ENCODE measurements around the gene STYK1.
A peak's percentile ranks its signal among the peaks of the same experiment; 100 is the strongest.

STYK1 gene, protein sequence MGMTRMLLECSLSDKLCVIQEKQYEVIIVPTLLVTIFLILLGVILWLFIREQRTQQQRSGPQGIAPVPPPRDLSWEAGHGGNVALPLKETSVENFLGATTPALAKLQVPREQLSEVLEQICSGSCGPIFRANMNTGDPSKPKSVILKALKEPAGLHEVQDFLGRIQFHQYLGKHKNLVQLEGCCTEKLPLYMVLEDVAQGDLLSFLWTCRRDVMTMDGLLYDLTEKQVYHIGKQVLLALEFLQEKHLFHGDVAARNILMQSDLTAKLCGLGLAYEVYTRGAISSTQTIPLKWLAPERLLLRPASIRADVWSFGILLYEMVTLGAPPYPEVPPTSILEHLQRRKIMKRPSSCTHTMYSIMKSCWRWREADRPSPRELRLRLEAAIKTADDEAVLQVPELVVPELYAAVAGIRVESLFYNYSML

DNA sequence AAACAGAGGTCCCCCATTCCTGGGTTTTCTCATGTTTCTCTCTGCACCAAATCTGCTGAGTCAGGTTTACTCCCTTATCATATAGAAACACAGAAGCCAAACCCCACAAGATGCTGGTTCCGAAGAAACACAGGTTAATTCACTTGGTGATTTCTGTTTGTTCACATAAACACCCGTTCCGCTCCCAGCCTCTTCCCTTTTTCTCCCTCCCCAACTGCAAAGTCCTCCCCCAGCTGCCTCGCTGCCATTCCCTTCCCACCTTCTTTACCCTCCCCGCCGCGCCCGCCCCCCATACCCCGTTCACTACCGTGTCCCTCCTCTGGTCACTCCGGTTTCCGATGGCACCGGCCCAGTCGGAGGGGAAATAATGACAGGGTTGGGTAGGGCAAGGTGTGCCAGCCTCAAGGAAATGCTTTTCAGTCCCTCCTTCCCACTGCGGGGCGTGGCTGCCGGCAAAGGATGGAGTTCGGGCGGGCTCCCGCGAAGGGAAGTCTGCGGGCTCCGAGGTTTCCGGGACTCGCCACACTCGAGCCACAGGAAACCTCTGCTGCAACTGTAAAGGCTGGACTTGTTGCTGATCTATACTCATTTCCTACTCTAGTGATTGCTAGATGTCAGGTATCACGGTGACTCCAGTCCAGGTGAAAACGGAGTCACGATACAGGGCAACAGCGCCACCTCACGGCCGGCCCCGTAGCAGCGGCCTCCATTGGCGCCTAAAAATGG, at the start of gene STYK1:
TSS of gene STYK1 (minus strand) at position 394 of the 726 bp plus-strand sequence. CDS start 39,434 bp downstream, outside the sequence.
- TF ChIP-seq, protein P1, sequence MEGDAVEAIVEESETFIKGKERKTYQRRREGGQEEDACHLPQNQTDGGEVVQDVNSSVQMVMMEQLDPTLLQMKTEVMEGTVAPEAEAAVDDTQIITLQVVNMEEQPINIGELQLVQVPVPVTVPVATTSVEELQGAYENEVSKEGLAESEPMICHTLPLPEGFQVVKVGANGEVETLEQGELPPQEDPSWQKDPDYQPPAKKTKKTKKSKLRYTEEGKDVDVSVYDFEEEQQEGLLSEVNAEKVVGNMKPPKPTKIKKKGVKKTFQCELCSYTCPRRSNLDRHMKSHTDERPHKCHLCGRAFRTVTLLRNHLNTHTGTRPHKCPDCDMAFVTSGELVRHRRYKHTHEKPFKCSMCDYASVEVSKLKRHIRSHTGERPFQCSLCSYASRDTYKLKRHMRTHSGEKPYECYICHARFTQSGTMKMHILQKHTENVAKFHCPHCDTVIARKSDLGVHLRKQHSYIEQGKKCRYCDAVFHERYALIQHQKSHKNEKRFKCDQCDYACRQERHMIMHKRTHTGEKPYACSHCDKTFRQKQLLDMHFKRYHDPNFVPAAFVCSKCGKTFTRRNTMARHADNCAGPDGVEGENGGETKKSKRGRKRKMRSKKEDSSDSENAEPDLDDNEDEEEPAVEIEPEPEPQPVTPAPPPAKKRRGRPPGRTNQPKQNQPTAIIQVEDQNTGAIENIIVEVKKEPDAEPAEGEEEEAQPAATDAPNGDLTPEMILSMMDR (IDR thresholded peaks at IDR 0.05; ENCODE audit: low read depth, low read length), result peak; percentile 97
- peak; percentile 1 for DNase-seq (ENCODE audit: extremely low read depth, low read depth)

DNA sequence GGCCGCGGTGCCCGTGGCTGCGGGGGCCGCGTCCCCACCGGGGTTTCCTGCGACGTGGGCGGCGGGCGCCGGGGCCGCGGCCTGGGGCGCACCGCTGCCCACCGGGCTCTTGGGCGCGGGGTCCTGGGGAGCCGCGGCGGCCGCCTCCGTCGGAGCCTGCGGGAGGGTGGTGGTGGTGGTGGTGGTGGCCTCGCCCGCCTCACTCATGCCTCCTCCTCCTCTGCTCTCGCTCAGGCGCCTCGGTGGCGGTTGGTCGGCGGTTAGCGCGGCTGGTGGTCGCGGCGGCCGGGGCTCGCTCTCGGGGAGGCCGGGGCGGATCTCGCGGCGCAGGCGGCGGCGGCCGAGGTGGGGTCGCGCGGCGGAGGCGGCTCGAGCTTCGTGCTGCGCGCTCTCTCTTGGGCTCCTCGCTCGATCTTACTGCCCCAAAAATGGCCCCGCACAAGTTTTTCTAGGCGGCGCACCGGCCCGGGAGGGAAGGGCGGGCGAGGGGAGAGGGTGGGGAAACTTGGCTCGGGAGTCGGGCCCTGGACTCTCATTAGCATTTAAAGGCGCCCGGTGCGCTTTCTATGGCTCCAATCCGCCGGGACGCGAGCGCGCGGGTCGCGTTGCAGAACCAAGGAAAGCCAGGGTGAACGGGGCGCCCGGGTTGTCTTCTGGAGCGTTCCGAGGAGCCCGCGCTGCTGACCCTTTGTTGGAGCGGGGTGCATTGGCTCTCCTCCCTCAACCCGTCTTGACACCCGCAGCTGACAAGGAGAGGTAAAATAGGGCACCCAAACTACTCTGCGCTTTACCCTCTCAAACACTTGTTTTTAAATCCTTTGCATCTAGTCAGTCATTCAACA, 49.3 kb upstream of the STYK1 start, which contains the start of gene YBX3:
TSS of gene YBX3 (minus strand) at position 419 of the 842 bp plus-strand sequence. CDS start at position 207, 212 bp downstream.
- DNase-seq (ENCODE audit: extremely low read depth, low read depth), result peak; percentile 62

DNA sequence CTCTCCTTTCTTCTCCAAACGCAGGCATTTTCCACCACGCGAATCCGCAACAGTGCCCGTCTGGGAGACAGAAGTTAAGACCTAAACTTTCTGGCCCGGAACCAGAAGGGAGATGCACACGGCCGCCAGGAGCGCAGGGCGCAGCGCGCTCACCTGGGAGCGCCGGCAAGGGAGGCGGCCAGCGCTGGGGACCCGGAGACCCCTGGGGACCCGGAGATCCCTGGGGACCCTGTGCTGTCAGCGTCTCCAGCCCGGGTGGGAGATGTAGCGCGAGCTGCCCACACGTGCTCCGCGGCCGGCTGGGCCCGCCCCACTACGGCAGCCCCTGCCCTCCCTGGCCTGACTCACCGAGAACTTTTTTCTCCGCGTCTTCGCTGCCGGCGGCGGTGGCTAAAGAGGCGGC, 48.7 kb upstream of the STYK1 start:
- no peak for DNase-seq (ENCODE audit: extremely low read depth, low read depth)
- TF ChIP-seq, protein P1 (IDR thresholded peaks at IDR 0.05; ENCODE audit: low read depth, low read length), result peak; percentile 3; the same call in 1 of the 2 replicates

More for the DNA sequence above, 49.3 kb upstream of the STYK1 start, which contains the start of gene YBX3:
- TF ChIP-seq, protein P1 (IDR thresholded peaks at IDR 0.05; ENCODE audit: low read depth, low read length), result no peak

DNA sequence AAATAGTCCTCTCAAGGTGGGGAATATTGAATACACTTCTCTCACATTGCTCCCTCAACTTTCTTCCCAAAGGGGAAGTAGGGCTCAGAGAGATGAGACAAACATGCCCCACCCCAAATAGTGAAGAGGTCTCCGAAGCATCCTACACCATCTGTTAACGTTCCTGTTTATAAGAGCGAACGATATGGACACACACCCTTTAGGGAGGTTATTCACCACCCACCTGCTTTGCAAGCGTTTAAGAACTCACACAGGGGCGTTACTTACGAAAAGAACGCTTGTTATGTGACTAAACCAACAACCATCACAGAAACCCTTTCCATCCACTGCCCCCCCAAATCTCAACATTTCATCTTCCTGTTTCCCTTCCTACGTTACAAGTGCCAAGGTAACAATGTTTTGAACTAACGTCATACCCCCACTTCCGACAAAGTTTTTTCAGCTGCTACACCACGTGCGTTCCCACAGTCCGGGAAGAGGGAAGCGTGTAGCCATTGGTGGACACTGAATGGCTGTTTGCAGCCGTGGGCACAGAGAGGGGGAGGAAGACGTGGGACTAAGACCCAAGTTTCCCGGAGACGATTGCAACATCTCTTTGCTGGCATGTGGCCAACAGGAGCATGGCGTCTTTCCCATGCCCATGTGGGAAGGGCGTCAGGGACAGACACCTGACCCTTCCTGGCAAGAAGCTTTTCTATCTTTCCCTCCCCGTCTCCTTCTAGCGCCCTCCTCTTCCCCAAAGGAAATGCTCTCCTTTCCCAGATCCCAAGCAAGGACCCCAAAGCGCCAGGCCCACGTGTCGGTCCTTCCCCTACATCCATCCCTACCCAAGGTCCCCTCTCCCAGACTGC, 48.0 kb upstream of the STYK1 start:
- DNase-seq (ENCODE audit: extremely low read depth, low read depth), result peak; percentile 94
- TF ChIP-seq, protein P1 (IDR thresholded peaks at IDR 0.05; ENCODE audit: low read depth, low read length), result no peak

DNA sequence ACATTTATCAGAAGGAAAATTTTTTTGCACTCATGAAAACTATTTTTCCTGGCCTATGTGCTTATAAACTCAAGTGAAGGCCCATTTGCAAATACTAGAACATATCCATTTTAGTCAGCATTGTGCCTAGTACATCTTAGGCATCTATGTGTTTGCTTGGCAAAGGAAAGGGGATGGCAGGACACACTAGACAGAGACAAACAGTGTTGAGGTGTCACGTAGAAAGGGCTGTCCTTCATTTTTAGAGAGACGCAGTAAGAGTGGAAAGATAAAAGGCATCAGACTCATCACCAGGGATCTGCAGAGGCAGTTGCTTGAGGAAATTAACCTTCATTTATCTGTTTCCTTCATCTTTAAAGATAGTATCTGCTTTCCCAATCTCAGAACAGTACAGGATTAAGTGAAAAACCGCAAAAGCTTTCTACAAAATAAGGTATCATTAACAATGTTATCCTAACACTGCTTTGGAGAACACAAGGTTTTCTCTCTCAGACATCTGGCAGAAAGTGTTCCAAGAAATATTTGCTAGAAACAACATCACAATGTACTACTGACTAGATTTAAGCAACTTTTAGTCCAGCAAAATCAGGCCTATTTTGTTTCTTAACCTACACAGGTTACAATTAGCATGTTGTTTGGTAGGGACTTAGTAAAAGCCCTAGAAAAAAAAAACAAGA, 47.3 kb upstream of the STYK1 start:
- DNase-seq (ENCODE audit: extremely low read depth, low read depth), result no peak
- TF ChIP-seq, protein P1 (IDR thresholded peaks at IDR 0.05; ENCODE audit: low read depth, low read length), result no peak

DNA sequence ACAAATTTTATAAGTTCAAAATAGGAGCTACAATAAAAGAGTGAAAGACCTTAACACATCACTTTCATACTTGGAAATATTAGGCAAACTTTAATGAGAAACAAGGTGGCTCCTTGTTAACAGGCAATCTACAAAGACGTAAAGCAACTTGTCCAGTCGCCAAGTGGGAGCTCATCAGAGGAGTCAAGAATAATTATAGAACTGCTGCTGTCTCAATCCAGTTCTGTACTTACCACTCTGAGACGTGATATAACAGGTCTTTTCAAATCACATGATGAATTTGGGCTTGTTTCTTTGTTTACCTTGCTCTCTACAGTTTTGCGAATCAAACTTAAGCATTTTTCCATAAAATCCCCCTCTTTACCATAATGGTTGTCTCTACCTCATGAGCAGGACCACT, 45.6 kb upstream of the STYK1 start:
- TF ChIP-seq, protein P1 (IDR thresholded peaks at IDR 0.05; ENCODE audit: low read depth, low read length), result no peak
- no peak for DNase-seq (ENCODE audit: extremely low read depth, low read depth)
